IMR-90 (cell line): ENCODE results near the gene GTSE1. TPM values are rescaled to one million over a fixed set of nuclear protein-coding genes. Genes with fewer than 3 reads are reported as not detected.

Experiments used
- ATAC-seq: fragments of 200-7000 bp; cut with Tn5 transposase; 2 replicates; pipeline ENCODE4 v1.9.1; 2020; ENCODE audit warnings: low read depth, mild to moderate bottlenecking, moderate library complexity
- BruUV-seq: library from RNA; stranded (reverse); fragments of 400-500 nt; replicated peaks from 2 replicates; lab custom pipeline; 2021; lab: Mats Ljungman, UMichigan
- CTCF ChIA-PET: fragments of 300-600 bp; formaldehyde crosslinking; extraction: SDS; loops from one replicate; lab custom pipeline; 2021; ENCODE audit warnings: antibody characterized with exemption; lab: Yijun Ruan, JAX
- POLR2A ChIA-PET: fragments of 300-600 bp; sonication (Branson Sonifier 250); formaldehyde crosslinking; loops from one replicate; lab custom pipeline; 2022; ENCODE audit warnings: antibody characterized with exemption; ENCODE audit not compliant: unreplicated experiment; lab: Charles Lee
- DNase-seq: peaks from one replicate; pipeline ENCODE4 v3.0.0; 2013
- H2AFZ ChIP-seq: replicated peaks from 2 replicates; pipeline ENCODE3; 2013; ENCODE audit warnings: low read length, mild to moderate bottlenecking; ENCODE audit not compliant: poor library complexity
- H2AK5ac ChIP-seq: 2 replicates; pipeline ENCODE4 v1.6.1; 2013; ENCODE audit warnings: low read depth, low read length, inconsistent platforms
- H2AK9ac ChIP-seq: replicated peaks from 2 replicates; pipeline ENCODE3; 2013; ENCODE audit warnings: mild to moderate bottlenecking, low read depth, low read length, moderate library complexity; ENCODE audit not compliant: poor library complexity
- H2BK120ac ChIP-seq: 2 replicates; pipeline ENCODE4 v1.6.1; 2013; ENCODE audit warnings: low read depth, low read length, inconsistent platforms
- H2BK15ac ChIP-seq: 3 replicates; pipeline ENCODE4 v1.6.1; 2013; ENCODE audit warnings: low read depth, low read length, inconsistent platforms
- H2BK20ac ChIP-seq: 2 replicates; pipeline ENCODE4 v1.6.1; 2013; ENCODE audit warnings: low read depth, mild to moderate bottlenecking, inconsistent platforms, low read length, moderate library complexity
- H2BK5ac ChIP-seq: 2 replicates; pipeline ENCODE4 v1.6.1; 2013; ENCODE audit warnings: mild to moderate bottlenecking, low read depth, low read length, inconsistent platforms; ENCODE audit not compliant: poor library complexity, severe bottlenecking
- H3K14ac ChIP-seq: replicated peaks from 2 replicates; pipeline ENCODE4 v1.6.1; 2013; ENCODE audit warnings: low read depth, low read length, inconsistent platforms
- H3K18ac ChIP-seq: 2 replicates; pipeline ENCODE4 v1.6.1; 2013; ENCODE audit warnings: low read depth, low read length, control low read depth
- H3K23ac ChIP-seq: 2 replicates; pipeline ENCODE4 v1.6.1; 2013; ENCODE audit warnings: low read depth, low read length, inconsistent platforms
- H3K27ac ChIP-seq: 2 replicates; pipeline ENCODE4 v1.5.1; 2013; ENCODE audit warnings: mild to moderate bottlenecking, control low read depth, low read length; ENCODE audit not compliant: insufficient read depth
- H3K27me3 ChIP-seq: 2 replicates; pipeline ENCODE4 v1.6.1; 2013; ENCODE audit warnings: low read length; ENCODE audit not compliant: control insufficient read depth, insufficient read depth
- H3K36me3 ChIP-seq: 2 replicates; pipeline ENCODE4 v1.6.1; 2013; ENCODE audit warnings: low read length, mixed read lengths; ENCODE audit not compliant: control insufficient read depth, insufficient read depth
- H3K4ac ChIP-seq: 2 replicates; pipeline ENCODE4 v1.6.1; 2013; ENCODE audit warnings: low read depth, low read length, inconsistent platforms
- H3K4me1 ChIP-seq: 2 replicates; pipeline ENCODE4 v1.6.1; 2013; ENCODE audit warnings: low read length, mixed read lengths; ENCODE audit not compliant: control insufficient read depth, insufficient read depth
- H3K4me2 ChIP-seq: 2 replicates; pipeline ENCODE4 v1.6.1; 2013; ENCODE audit warnings: low read depth, mild to moderate bottlenecking, control low read depth, low read length, moderate library complexity
- H3K4me3 ChIP-seq: 2 replicates; pipeline ENCODE4 v1.5.1; 2013; ENCODE audit warnings: low read depth, mild to moderate bottlenecking, control low read depth, low read length, moderate library complexity; ENCODE audit not compliant: insufficient read depth
- H3K56ac ChIP-seq: 2 replicates; pipeline ENCODE4 v1.6.1; 2013; ENCODE audit warnings: low read length, inconsistent platforms; ENCODE audit not compliant: insufficient read depth; ENCODE audit errors: extremely low read depth
- H3K79me1 ChIP-seq, 2 experiments: 2 replicates each; pipeline ENCODE4 v1.6.1; 2013; ENCODE audit warnings: low read length in 2 of 2, inconsistent platforms in 1 of 2, low read depth in 1 of 2
- H3K9ac ChIP-seq: 2 replicates; pipeline ENCODE4 v1.6.1; 2013; ENCODE audit warnings: low read depth, low read length, control low read depth
- H3K9me1 ChIP-seq: 2 replicates; pipeline ENCODE4 v1.6.1; 2013; ENCODE audit warnings: low read length, inconsistent platforms; ENCODE audit not compliant: insufficient read depth
- H3K9me3 ChIP-seq: 2 replicates; pipeline ENCODE4 v1.6.1; 2013; ENCODE audit warnings: low read length; ENCODE audit not compliant: control insufficient read depth, insufficient read depth
- H4K20me1 ChIP-seq: 2 replicates; pipeline ENCODE4 v1.6.1; 2013; ENCODE audit warnings: low read length, inconsistent platforms; ENCODE audit not compliant: insufficient read depth
- H4K5ac ChIP-seq: 2 replicates; pipeline ENCODE4 v1.6.1; 2013; ENCODE audit warnings: mild to moderate bottlenecking, low read depth, low read length, control low read depth
- H4K8ac ChIP-seq, 2 experiments: 2 replicates each; pipeline ENCODE4 v1.6.1; 2013; ENCODE audit warnings: low read depth in 2 of 2, low read length in 2 of 2, control low read depth in 1 of 2, inconsistent platforms in 1 of 2
- H4K91ac ChIP-seq: 2 replicates; pipeline ENCODE4 v1.6.1; 2013; ENCODE audit warnings: low read depth, low read length, inconsistent platforms; ENCODE audit not compliant: insufficient read depth
- BHLHE40 ChIP-seq: fragments of 150-350 bp; IDR thresholded peaks from 2 replicates; pipeline ENCODE4 v1.6.1; 2016; ENCODE audit warnings: mild to moderate bottlenecking, low read depth, low read length
- CEBPB ChIP-seq: IDR thresholded peaks from 2 replicates; pipeline ENCODE4 v1.6.1; 2012; ENCODE audit warnings: low read depth, low read length, improper control_type of control experiment
- CHD1 ChIP-seq: IDR thresholded peaks from 2 replicates; pipeline ENCODE4 v1.6.1; 2012; ENCODE audit warnings: low read depth, low read length, improper control_type of control experiment
- FOS ChIP-seq: fragments of 150-350 bp; IDR thresholded peaks from 2 replicates; pipeline ENCODE4 v1.6.1; 2016; ENCODE audit warnings: low read depth, low read length
- MAFK ChIP-seq: IDR thresholded peaks from 2 replicates; pipeline ENCODE4 v1.6.1; 2012; ENCODE audit warnings: low read depth, low read length, improper control_type of control experiment
- MAZ ChIP-seq: IDR thresholded peaks from 2 replicates; pipeline ENCODE4 v1.6.1; 2012; ENCODE audit warnings: low read depth, mild to moderate bottlenecking, low read length, improper control_type of control experiment, moderate library complexity, borderline replicate concordance
- MXI1 ChIP-seq: IDR thresholded peaks from 2 replicates; pipeline ENCODE4 v1.6.1; 2012; ENCODE audit warnings: low read depth, mild to moderate bottlenecking, low read length, moderate library complexity, borderline replicate concordance
- NFE2L2 ChIP-seq: fragments of 150-350 bp; IDR thresholded peaks from 2 replicates; pipeline ENCODE4 v1.6.1; 2016; ENCODE audit warnings: low read depth, mild to moderate bottlenecking, low read length
- POLR2A ChIP-seq: IDR thresholded peaks from 2 replicates; pipeline ENCODE4 v1.6.1; 2012; ENCODE audit warnings: mild to moderate bottlenecking, low read depth, low read length
- RAD21 ChIP-seq: IDR thresholded peaks from 2 replicates; pipeline ENCODE4 v1.6.1; 2012; ENCODE audit warnings: low read length, improper control_type of control experiment
- RCOR1 ChIP-seq: IDR thresholded peaks from 2 replicates; pipeline ENCODE4 v1.6.1; 2012; ENCODE audit warnings: mild to moderate bottlenecking, low read length, improper control_type of control experiment; ENCODE audit not compliant: insufficient replicate concordance
- RFX5 ChIP-seq: IDR thresholded peaks from 2 replicates; pipeline ENCODE4 v1.8.0; 2012; ENCODE audit warnings: low read depth, mild to moderate bottlenecking, low read length, moderate library complexity
- SMC3 ChIP-seq: fragments of 150-350 bp; IDR thresholded peaks from 2 replicates; pipeline ENCODE4 v1.6.1; 2016; ENCODE audit warnings: low read depth, mild to moderate bottlenecking, antibody characterized with exemption, low read length, moderate library complexity
- WGBS, 2 experiments: methylation state at CpG; one replicate each; pipeline versions ENCODE4 v1.1.5 to v1.1.7; 2013; ENCODE audit warnings: missing lambda C conversion rate in 2 of 2; ENCODE audit not compliant: insufficient read length in 1 of 2; ENCODE audit errors: extremely low coverage in 2 of 2; 5-methylcytosine and 5-hydroxymethylcytosine counted together
- dilution Hi-C: fragments of 300-500 bp; cut with HindIII; formaldehyde crosslinking; loops from one replicate; pipeline ENCODE4 v1.14.3; 2018; ENCODE audit warnings: low sequenced_read_pairs; ENCODE audit not compliant: unreplicated experiment
- in situ Hi-C: fragments of 300-500 bp; cut with MboI; formaldehyde crosslinking; loops from 3 replicates; pipeline ENCODE4 v1.14.3; 2019; ENCODE audit warnings: low sequenced_read_pairs, inconsistent platforms, mixed read lengths
- intact Hi-C: fragments of 100-400 bp; cut with micrococcal nuclease; formaldehyde crosslinking; loops from 2 replicates; pipeline ENCODE4 v1.10.0; 2022
- polyA plus RNA-seq, 3 experiments: library from polyadenylated mRNA; depleted of rRNA; stranded (reverse); fragments of >200 nt; gene quantifications; 2 replicates each; pipeline ENCODE4 v1.2.3, GENCODE V29; 2012; ENCODE audit warnings: low replicate concordance in 1 of 3
- total RNA-seq: library from RNA; depleted of rRNA; stranded (reverse); fragments of >200 nt; gene quantifications from 2 replicates; pipeline ENCODE4 v1.2.3, GENCODE V29; 2012
- TF ChIP-seq, protein P1 (sequence below): fragments of 150-350 bp; IDR thresholded peaks from 2 replicates; pipeline ENCODE4 v1.6.1; 2016; ENCODE audit warnings: low read depth, mild to moderate bottlenecking, low read length, moderate library complexity, borderline replicate concordance
- TF ChIP-seq, protein P2 (sequence below): conservative IDR thresholded peaks from 2 replicates; pipeline ENCODE4 v1.5.1; 2012; ENCODE audit warnings: mild to moderate bottlenecking, low read depth, low read length, improper control_type of control experiment
- TF ChIP-seq, protein P3 (sequence below): fragments of 150-350 bp; IDR thresholded peaks from 2 replicates; pipeline ENCODE4 v1.6.1; 2017; ENCODE audit warnings: mild to moderate bottlenecking, antibody characterized with exemption, low read length, low read depth

The GTSE1 gene
- total and polyA plus RNA-seq, 2 of the 4 experiments (the other 2 are of a cell fraction): 5.9 to 17.1 TPM

DNA sequence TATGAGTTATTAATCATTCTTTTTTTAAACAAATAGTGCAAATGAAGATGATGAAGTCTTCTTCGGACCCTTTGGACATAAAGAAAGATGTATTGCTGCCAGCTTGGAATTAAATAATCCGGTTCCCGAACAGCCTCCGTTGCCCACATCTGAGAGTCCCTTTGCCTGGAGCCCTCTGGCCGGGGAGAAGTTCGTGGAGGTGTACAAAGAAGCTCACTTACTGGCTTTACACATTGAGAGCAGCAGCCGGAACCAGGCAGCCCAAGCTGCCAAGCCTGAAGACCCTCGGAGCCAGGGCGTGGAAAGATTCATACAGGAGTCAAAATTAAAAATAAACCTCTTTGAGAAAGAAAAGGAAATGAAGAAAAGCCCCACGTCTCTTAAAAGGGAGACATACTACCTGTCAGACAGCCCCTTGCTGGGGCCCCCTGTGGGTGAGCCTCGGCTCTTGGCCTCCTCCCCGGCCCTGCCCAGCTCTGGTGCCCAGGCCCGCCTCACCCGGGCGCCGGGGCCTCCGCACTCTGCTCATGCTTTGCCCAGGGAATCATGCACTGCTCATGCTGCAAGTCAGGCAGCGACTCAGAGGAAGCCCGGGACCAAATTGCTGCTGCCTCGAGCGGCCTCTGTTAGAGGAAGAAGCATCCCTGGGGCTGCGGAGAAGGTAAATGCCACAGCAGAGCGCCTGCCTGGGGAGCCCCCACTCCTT is 11.8 kb downstream of the GTSE1 start:
- Histone ChIP-seq H2BK20ac (no peak overlapping the region), H2AK5ac (no peak overlapping the region), H3K27ac (no peak overlapping the region), H3K9me1 (0 out of 2 replicates have a peak, but pooled peaks cover 3% of the 10 kb centered on the region), H4K8ac (no peak overlapping the region), H2BK5ac (no peak overlapping the region), H3K4me1 (peaks cover 2% of the 10 kb centered on the region; the same call in 1 of the 2 replicates), H3K23ac (no peak overlapping the region), H4K20me1 (peaks cover 7% of the 10 kb centered on the region; the same call in 1 of the 2 replicates), H2AFZ (no peak overlapping the region), H2BK120ac (no peak overlapping the region), H4K5ac (no peak overlapping the region), H3K4ac (no peak overlapping the region), H3K56ac (no peak overlapping the region), H3K36me3 (peaks cover 1% of the 10 kb centered on the region), H3K9me3 (no peaks in the 10 kb centered on the region), H3K14ac (no peak overlapping the region), H3K18ac (no peak overlapping the region), H3K4me3 (no peak overlapping the region), H3K9ac (no peak overlapping the region), H3K27me3 (no peaks in the 10 kb centered on the region), H2AK9ac (no peak overlapping the region), H4K91ac (no peak overlapping the region), H3K4me2 (no peak overlapping the region), H3K79me1 (peaks cover 34 to 46% of the 10 kb centered on the region in 2 experiments), H2BK15ac (no peak overlapping the region)
- no TSS peak for BruUV-seq
- ChIA-PET CTCF (no interaction called here), POLR2A (no interaction called here)
- DNase-seq (no peak), ATAC-seq (no peak)
- TF ChIP-seq RFX5: no peak
- no peak for TF ChIP-seq NFE2L2
- TF ChIP-seq, protein P1, sequence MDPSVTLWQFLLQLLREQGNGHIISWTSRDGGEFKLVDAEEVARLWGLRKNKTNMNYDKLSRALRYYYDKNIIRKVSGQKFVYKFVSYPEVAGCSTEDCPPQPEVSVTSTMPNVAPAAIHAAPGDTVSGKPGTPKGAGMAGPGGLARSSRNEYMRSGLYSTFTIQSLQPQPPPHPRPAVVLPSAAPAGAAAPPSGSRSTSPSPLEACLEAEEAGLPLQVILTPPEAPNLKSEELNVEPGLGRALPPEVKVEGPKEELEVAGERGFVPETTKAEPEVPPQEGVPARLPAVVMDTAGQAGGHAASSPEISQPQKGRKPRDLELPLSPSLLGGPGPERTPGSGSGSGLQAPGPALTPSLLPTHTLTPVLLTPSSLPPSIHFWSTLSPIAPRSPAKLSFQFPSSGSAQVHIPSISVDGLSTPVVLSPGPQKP: no peak
- no peak for TF ChIP-seq SMC3
- TF ChIP-seq RAD21: no peak
- no peak for TF ChIP-seq CEBPB
- TF ChIP-seq MXI1: no peak
- no peak for TF ChIP-seq MAFK
- TF ChIP-seq POLR2A: no peak
- no peak for TF ChIP-seq MAZ
- no peak for TF ChIP-seq BHLHE40
- no peak for TF ChIP-seq RCOR1
- TF ChIP-seq FOS: no peak
- TF ChIP-seq, protein P2, sequence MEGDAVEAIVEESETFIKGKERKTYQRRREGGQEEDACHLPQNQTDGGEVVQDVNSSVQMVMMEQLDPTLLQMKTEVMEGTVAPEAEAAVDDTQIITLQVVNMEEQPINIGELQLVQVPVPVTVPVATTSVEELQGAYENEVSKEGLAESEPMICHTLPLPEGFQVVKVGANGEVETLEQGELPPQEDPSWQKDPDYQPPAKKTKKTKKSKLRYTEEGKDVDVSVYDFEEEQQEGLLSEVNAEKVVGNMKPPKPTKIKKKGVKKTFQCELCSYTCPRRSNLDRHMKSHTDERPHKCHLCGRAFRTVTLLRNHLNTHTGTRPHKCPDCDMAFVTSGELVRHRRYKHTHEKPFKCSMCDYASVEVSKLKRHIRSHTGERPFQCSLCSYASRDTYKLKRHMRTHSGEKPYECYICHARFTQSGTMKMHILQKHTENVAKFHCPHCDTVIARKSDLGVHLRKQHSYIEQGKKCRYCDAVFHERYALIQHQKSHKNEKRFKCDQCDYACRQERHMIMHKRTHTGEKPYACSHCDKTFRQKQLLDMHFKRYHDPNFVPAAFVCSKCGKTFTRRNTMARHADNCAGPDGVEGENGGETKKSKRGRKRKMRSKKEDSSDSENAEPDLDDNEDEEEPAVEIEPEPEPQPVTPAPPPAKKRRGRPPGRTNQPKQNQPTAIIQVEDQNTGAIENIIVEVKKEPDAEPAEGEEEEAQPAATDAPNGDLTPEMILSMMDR: no peak
- no peak for TF ChIP-seq CHD1
- TF ChIP-seq, protein P3, sequence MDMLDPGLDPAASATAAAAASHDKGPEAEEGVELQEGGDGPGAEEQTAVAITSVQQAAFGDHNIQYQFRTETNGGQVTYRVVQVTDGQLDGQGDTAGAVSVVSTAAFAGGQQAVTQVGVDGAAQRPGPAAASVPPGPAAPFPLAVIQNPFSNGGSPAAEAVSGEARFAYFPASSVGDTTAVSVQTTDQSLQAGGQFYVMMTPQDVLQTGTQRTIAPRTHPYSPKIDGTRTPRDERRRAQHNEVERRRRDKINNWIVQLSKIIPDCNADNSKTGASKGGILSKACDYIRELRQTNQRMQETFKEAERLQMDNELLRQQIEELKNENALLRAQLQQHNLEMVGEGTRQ: no peak
- in situ Hi-C loops: no loop called here
- dilution Hi-C loops: no loop called here
- intact Hi-C loops: no loop called here
- WGBS, 2 experiments: 94% methylated on average over 7 of the region's 23 CpGs; no CpG with 5 or more reads in 1 of the 2 experiments
